HL-60/S4 (cell line): ENCODE results near the gene TMEM41B.
"Not testable (repeated sequence)": the region's sequence is repeated elsewhere in the genome, so short reads cannot be mapped to it uniquely, and the experiment has no call there.

Experiments
- in situ Hi-C: fragments of 300-500 bp; cut with MboI; formaldehyde crosslinking; loops from 2 replicates; pipeline ENCODE4 v1.14.3; 2022; ENCODE audit warnings: low sequenced_read_pairs

TMEM41B gene

GRCh38 chr11:9314291-9315077, at the start of gene TMEM41B:
Gene TMEM41B, minus strand, starts transcription at chr11:9314593. Its CDS starts 152 bp downstream, at chr11:9314441.
- in situ Hi-C loops = no loop called here

GRCh38 chr11:9362393-9362863, 48.0 kb upstream of the TMEM41B start:
- in situ Hi-C loops = no loop called here

DNA sequence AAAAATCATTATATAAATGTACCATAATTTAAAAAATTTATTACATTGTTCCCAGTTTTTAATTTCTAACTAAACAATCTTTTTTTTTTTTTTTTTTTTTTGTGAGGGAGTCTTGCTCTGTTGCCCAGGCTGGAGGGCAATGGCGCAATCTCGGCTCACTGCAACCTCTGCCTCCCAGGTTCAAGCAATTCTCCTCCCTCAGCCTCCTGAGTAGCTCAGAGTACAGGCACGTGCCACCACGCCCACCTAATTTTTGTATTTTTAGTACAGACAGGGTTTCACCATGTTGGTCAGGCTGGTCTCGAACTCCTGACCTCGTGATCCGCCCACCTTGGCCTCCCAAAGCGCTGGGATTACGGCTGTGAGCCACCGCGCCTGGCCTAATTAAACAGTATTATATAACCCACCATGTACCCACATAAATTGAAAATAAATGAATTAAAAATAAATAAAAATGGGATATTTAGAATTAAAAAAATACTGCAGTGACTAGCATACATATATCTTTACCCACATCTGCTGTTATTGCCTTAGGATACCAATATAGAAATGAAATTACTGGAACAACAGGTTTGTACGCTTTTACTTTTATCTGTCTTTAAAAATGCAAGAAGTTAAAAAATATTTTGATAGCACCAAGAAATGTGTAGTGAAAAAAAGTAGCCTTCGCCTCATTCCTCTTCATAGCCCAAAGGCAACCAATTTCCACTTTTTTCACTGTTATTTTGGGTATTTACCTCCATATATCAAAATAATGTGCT, 46.6 kb upstream of the TMEM41B start:
- in situ Hi-C loops = not testable (repeated sequence)

GRCh38 chr11:9357041-9357440, 42.6 kb upstream of the TMEM41B start:
- in situ Hi-C loops = no loop called here

GRCh38 chr11:9351321-9351881, 37.0 kb upstream of the TMEM41B start:
- in situ Hi-C loops = no loop called here

DNA sequence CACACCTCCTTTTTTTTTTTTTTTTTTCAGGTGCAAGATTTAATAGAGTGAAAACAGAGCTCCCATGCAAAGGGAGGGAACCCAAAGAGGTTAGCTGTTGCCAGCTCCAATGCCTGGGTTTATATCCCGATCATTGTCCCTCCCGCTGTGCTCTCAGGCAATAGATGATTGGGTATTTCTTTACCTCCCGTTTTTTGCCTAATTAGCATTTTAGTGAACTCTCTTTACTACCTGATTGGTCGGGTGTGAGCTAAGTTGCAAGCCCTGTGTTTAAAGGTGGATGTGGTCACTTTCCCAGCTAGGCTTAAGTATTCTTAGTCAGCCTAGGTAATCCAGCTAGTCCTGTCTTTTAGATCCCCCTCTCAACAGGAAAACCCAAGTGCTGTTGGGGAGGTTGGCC, 33.4 kb upstream of the TMEM41B start:
- in situ Hi-C loops = not testable (repeated sequence)

GRCh38 chr11:9347100-9347499, 32.7 kb upstream of the TMEM41B start:
- in situ Hi-C loops = no loop called here

GRCh38 chr11:9344061-9344680, 29.8 kb upstream of the TMEM41B start:
- in situ Hi-C loops = no loop called here

GRCh38 chr11:9341638-9342178, 27.3 kb upstream of the TMEM41B start:
- in situ Hi-C loops = no loop called here

GRCh38 chr11:9332655-9333054, 18.3 kb upstream of the TMEM41B start:
- in situ Hi-C loops = no loop called here

GRCh38 chr11:9330387-9331384, 16.3 kb upstream of the TMEM41B start:
- in situ Hi-C loops = no loop called here

DNA sequence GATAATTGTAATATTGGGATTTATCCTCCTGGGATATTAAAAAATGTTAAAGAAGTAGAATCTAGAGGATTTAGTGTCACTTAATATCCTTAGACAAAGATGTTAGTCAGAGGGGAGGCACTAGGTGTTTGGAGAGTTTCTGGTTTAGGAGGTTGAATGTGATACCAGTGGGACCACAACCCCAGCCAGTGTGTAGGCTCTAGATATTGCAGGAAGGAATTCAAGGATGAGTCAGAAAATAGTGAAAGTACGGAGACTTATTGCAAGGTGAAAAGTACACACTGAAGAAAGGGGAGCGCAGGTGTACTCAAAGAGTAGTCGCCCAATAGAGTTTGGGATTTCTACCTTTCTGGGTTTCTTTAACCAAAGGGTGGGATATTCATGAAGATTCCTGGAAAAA, 5.7 kb upstream of the TMEM41B start:
- in situ Hi-C loops = no loop called here

DNA sequence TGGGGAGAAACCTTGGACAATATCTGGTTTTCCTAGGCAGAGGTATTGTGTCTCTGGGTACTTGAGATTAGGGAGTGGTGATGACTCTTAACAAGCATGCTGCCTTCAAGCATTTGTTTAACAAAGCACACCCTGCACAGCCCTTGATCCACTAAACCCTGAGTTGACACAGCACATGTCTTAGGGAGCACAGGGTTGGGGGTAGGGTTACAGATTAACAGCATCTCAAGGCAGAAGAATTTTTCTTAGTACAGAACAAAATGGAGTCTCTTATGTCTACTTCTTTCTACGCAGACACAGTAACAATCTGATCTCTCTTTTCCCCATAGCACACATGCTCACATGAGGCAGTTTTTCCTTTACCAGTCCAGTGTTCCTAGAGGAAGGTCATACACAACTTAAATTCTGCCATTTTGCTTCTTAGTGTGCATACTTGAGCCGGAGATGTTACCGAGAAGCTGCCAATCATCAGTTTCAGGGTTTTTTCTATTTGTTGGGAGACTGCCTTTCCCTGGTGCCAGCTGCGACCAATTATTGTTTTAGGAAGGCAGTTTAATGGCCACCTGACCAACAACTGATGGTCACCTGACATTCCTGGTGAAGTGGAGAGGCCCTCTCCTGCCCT, 5.1 kb upstream of the TMEM41B start:
- in situ Hi-C loops = not testable (repeated sequence)

- in situ Hi-C loops = not testable (repeated sequence)
Measured at GRCh38 chr11:9318442-9319376, 4.3 kb upstream of the TMEM41B start.

- in situ Hi-C loops = no loop called here
Measured at GRCh38 chr11:9316334-9316733, 1.9 kb upstream of the TMEM41B start.

GRCh38 chr11:9315078-9315688, 790 bp upstream of the TMEM41B start:
- in situ Hi-C loops = no loop called here

GRCh38 chr11:9313648-9314290, 624 bp downstream of the TMEM41B start:
- in situ Hi-C loops = no loop called here
